HG02798 (cell line): Measurements from ENCODE around the gene PPP2R5C.
"Not testable (repeated sequence)": the region's sequence is repeated elsewhere in the genome, so short reads cannot be mapped to it uniquely, and the experiment has no call there.

Experiments used
- ATAC-seq: cut with Tn5 transposase; IDR thresholded peaks from one replicate; pipeline ENCODE4 v1.9.1; 2021; ENCODE audit warnings: mild to moderate bottlenecking; ENCODE audit not compliant: unreplicated experiment, poor library complexity

The PPP2R5C gene

DNA sequence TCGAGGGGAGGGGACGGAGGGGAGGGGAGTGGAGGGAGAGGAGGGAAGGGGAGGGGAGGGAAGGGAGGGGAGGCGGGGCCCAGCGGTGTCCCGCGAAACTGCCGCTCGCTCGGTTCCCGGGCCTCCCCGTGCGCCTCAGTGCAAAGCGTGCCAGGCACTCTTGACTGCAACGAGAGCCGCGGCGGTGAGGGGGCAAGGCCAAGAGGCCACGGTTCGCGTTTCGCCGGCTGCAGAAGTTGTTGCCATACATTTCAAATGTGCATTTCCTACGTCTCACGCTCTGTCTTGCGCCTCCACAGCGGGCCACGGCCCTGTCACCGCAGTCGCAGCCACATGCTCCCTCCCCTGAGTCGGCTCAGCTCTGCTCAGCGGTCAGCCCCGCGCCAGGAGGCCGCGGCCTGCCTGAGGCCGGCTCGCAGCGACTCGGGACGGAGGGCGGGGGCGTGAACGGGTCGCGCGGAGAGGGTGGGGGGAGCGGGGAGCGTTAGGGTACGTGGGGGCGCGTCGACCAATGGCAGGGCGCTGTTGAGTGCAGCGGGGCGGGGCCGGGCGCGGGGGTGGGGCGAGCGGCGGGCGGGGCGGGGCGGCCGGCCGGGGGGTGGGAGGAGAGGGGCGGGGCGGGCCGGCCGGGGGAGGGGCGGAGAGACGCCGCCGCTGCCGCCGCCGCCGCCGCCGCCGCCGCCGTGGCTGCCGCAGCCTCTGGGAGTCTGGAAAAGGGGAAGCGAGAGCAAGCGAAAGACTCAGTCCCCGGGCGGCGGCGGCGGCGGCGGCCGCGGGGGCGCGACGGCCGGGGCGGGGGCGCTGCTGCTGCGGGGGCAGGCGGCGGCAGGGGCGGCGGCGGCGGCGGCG lies at the start of gene PPP2R5C:
PPP2R5C (plus strand) TSS at position 678 of the 849 bp plus-strand sequence. CDS start 185 bp downstream, outside the sequence.
- ATAC-seq = peak; percentile 69

DNA sequence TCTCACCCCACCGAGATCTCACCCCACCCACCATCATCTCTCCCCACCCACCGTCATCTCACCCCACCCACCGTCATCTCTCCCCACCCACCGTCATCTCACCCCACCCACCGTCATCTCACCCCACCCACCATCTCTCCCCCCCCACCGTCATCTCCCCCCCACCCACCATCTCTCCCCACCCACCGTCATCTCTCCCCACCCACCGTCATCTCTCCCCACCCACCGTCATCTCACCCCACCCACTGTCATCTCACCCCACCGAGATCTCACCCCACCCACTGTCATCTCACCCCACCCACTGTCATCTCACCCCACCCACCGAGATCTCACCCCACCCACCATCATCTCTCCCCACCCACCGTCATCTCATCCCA lies 49.7 kb upstream of the PPP2R5C start:
- ATAC-seq = not testable (repeated sequence)

DNA sequence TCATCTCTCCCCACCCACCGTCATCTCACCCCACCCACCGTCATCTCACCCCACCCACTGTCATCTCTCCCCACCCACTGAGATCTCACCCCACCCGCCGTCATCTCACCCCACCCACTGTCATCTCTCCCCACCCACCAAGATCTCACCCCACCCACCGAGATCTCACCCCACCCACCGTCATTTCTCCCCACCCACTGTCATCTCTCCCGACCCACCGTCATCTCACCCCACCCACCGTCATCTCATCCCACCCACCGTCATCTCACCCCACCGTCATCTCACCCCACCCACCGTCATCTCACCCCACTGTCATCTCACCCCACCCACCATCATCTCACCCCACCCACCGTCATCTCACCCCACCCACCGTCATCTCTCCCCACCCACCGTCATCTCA lies 49.2 kb upstream of the PPP2R5C start:
- ATAC-seq = not testable (repeated sequence)

DNA sequence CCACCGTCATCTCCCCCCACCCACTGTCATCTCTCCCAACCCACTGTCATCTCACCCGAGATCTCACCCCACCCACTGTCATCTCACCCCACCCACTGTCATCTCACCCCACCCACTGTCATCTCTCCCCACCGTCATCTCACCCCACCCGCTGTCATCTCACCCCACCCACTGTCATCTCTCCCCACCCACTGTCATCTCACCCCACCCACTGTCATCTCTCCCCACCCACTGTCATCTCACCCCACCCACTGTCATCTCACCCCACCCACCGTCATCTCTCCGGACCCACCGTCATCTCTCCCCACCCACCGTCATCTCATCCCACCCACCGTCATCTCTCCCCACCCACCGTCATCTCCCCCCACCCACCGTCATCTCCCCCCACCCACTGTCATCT lies 48.4 kb upstream of the PPP2R5C start:
- ATAC-seq = not testable (repeated sequence)

DNA sequence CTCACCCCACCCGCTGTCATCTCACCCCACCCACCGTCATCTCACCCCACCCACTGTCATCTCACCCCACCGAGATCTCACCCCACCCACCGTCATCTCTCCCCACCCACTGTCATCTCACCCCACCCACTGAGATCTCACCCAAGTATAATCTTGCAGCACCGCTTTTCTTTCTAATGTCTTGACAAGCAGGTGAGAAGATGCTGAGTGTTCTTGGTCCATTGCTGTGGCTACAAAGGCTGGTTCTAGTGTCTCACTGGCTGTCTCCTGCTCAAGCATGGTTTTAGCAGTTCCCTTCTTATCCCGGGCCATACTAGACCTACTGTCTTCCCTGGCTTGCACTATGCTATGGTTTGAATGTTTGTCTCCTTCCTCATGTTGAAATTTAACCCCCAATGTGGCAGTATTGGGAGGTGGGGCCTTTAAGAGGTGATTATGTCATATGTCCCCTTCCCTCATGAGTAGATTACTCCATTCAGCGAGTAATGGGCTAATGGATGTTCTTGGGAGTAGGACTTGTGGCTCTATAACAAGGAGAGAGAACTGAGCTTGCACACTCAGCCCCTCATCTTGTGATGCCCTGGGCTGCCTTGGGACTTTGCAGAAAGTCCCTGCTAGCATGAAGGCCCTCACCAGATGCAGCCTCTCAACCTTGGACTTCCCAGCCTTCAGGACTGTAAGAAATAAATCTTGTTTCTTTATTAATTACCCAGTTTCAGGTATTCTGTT lies 47.7 kb upstream of the PPP2R5C start:
- no peak for ATAC-seq

DNA sequence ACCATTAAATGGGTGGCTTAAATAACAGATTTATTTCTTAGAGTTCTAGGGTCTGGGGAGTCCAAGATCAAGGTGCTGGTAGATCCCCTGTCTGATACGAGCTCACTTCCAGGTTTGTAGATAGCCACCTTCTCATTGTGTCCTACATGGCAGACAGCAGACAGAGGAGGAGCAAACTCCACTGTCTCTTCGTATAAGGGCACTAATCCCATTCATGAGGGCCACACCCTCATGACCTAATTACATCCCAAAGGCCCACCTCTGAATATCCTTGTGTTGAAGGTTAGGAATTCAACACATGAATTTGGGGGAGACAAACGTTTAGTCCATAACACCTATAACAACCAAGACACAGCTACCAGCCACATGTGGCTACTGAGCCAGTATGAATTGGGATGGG lies 47.1 kb upstream of the PPP2R5C start:
- ATAC-seq = no peak

DNA sequence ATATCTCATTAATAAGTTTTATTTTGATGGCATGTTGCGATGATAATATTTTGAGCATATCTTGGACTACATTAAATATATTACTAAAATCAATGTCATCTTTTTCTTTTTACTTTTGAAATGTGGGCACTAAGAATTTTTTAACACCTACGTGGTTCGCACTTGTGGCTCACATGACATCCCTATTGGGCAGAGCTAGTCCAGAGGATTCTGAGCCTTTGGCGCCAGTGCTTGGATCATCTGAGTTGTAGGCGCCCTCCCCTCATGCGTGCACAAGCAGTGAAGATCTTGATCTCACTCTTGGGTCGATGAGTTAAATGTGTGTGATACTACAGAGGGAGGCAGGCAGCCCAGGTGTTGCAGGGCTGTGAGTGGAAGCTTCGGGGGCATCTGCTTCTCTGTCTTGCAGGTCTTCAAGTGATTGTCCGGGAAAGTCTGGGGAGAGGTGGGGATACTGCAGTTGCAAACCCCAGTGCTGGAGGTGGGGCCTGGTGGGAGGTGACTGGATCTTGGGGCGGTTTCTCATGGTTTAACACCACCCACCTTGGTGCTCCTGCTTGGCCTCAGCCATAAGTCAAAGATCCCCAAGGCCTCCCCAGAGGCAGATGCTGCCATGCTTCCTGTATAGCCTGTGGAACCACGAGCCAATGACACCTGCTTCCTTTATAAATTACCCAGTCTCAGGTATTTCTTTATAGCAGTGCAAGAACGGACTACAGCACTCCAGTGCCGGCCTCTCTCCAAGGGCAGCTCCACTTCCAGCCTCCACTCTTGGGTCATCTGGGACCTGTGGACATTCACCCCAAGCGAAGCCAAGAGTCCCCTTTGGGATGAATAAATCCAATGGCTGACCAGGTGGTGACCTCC lies 46.1 kb upstream of the PPP2R5C start:
- ATAC-seq = no peak

DNA sequence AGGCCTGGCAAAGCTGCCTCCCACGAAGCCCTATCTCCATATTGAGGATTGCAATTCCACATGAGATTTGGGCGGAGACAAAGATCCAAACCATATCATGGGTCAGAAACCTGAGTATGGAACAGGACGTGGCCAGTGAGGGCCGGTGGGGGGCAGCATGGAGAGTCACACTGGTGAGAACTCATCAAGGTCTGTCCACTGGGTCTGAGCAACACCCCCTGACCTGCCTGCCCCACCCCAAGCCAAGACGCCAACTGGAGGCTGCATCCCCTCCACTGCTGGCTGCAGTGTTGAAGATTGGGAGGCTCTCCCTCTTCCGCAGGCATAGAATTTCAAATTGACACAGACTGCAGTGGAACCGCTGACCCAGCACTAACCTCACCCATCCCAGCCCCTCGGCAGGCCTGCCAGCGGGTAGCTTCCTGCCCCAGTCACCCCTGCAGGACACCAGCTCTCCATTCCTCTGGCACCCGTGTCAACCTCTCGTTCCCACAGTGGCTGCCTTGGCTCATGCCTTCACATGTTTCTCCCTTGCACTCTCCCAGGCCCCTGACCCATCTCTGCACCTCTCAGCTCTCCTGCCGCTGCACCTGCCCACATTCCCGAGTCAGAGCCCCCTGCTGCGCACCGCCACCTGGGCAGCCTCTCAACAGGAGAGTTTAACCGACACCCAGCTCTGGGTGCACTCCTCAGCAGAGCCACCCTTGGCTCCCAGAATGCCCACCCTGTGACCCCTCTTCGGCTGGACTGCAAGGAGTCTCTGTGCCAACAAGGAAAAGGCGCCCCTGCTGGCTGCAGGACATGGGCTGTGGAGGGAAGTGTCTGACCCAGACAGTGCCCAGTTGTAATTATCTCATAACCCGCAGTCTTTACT lies 45.2 kb upstream of the PPP2R5C start:
- ATAC-seq = no peak

DNA sequence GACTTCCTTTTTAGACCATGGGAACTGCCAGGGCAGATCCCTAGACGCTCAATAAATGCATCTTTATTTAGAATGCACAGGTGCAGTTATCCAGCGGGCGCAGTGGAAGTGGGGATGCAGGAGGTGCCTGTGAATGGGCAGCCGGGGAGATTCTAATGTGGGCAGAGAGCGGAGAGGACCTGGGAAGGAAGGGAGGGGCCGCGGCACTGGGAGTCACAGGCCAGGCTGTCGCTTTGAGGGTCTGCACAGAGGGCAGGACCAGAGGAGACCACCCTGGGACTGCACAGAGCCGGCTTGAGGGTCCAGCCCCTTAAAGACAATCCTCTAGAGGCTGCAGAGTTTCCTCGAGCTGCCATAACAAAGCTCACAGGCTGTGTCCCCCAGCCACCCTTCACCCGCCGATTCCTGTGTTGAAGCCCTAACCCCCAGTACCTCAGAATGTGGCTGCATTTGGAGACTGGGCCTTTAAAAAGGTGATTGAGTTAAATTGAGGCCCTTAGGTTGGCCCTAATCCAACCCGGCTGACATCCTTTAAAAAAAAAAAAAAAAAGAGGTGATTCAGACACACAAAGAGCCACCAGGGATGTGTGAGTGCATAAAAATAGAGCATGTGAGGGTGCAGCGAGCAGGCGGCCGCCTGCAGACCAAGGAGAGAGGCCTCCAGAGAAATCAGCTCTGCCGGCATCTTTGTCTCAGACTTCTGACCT lies 44.4 kb upstream of the PPP2R5C start:
- ATAC-seq = no peak

DNA sequence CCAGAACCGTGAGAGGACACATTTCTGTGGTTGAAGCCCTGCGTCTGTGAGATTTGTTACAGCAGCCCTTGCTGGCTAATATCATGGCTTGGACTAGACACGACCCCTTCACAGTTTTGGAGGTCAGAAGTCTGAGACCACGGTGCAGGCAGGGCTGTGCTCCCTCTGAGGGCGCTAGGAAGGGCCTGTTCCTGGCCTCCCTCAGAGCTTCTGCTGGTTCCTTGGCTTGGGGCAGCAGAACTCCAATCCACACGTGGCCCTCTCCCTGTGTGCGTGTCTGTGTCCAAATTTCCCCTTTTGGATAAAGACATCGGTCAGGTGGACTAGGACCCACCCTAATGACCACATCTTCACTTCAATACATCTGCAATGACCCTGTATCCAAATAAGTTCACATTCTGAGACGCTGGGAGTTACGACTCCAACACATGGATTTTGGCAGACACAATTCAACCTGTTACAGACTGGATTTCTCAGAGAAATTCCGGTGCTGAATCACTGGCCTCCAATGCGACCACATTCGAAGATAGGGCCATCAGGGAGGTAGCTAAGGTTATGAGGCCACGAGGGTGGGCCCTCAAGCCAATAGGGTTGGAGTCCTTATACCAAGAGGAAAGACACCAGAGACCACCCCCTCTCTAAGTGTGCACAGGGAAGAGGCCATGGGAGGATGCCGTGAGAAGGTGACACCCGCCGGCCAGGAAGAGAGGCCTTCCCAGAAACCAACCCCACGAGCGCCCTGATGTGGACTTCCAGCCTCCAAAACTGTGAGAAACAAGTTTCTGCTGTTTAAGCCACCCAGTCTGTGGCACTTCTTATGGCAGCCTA lies 43.6 kb upstream of the PPP2R5C start:
- ATAC-seq = no peak

DNA sequence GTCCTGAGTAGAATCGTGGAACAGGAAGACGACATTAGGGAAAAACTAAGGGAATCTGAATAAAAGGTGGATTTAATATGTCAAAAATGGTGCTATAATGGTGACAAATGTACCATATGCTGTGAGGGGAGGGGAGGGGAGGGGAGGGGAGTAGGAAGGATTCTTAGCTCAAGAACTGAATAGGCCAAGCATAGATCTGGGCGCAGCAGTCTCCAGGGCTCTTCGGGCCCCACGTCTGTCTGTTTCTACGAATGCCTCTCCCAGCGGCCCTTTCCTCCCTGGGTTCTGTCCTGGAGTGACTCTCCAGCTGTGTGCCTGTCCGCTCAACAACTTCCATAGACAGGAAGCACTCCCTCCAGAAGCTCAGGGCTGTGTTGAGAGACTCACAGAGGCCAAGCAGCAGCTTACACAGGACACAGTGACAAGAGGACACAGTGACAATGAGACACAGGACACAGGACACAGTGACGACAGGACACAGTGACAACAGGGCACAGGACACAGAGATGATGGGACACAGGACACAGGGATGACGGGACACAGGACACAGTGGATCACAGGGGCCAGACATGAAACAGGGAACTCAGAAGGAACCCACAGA lies 42.4 kb upstream of the PPP2R5C start:
- ATAC-seq = no peak

DNA sequence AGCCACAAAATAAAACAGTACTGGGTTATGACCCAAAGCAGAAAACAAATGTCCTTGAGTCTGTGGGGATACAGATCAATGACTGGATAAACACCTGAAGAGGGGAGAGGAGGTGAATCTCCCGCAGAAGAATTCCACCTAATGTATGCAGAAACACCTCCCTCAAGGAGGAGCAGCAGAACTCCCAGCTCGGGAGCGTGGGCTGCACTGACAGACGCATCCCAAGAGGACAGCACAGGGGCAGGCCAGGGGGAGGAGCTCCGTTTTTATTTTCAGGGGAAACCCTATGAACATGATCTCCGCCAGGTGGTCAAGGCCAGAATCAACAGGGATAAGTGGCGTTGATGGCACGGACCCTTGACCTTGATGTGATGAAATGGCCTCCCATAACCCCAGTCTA lies 41.8 kb upstream of the PPP2R5C start:
- ATAC-seq = no peak

DNA sequence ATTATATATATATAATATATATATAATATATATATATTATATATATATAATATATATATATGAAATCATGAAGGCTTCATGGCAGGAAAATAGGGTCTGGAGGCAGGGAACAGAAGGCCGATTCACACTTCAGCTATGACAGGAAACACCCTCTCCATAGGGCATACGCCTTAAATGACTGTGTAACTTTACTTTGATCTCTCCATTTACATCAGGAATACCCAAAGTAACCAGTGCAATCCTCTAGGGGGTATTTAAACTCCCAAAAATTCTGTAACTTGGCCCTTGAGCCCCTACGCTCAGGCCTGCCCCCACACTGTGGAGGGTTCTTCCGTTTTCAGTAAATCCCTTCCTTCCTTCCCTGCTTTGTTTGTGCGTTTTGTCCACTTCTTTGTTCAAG lies 40.4 kb upstream of the PPP2R5C start:
- no peak for ATAC-seq

DNA sequence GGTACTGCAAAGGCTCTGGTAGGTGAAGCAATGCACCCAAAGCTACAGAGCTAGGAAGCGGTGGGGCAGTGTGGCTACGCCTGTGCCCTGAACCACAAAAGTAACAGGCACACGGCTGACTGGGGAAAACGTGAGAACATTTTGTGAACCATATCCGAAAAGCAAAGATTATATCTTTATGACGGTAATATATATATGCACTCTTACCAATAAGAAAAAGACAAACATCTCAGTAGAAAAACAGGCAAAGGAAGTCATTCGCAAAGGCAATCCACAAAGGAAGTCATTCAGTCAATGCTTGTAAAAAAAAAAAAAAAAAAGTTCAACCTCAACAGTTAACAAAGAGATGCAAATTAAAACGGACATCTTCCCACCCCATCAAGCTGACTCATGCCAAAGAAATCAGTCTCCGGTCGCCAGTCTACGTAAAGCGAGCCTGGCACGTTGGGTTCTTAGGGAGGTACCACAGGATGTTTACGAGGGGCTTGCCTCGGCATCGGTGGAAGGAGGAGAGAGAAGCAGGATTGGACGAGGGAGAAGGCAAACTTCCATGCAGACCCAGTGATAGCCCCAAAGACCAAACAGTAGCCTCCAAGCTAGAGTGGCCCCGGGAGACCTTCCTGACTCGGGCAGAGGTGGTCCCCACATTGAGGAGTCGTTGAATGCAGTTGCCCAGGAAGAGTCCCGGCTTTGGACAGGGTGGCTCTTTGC lies 39.4 kb upstream of the PPP2R5C start:
- no peak for ATAC-seq

DNA sequence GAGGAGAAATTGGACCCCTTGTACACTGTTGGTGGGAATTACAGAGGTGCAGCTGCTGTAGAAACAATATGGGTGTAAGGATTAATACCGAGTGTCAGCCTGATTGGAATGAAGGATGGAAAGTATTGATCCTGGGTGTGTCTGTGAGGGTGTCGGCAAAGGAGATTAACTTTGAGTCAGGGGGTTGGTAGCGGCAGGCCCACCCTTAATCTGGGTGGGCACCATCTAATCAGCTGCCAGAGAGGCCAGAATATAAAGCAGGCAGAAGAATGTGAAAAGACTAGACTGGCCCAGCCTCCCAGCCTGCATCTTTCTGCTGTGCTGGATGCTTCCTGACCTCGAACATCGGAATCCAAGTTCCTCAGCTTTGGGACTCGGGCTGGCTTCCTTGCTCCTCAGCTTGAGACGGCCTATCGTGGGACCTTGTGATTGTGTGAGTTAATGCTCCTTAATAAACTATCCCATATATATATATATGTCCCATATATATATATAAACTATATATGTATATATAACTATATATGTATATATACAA lies 38.4 kb upstream of the PPP2R5C start:
- ATAC-seq = no peak

DNA sequence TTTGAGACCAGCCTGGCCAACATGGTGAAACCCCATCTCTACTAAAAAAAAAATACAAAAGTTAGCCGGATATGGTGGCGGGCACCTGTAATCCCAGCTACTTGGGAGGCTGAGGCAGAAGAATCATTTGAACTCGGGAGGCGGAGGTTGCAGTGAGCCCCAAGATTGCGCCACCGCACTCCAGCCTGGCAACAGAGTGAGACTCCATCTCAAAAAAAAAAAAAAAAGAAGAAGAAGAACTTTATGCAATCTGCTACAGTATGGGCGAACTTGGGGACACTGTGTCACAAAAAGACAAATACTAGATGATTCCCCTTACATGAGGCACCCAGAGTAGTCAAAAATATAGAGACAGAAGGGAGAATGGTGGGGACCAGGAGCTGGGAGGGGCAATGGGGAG lies 35.9 kb upstream of the PPP2R5C start:
- not testable (repeated sequence) for ATAC-seq

DNA sequence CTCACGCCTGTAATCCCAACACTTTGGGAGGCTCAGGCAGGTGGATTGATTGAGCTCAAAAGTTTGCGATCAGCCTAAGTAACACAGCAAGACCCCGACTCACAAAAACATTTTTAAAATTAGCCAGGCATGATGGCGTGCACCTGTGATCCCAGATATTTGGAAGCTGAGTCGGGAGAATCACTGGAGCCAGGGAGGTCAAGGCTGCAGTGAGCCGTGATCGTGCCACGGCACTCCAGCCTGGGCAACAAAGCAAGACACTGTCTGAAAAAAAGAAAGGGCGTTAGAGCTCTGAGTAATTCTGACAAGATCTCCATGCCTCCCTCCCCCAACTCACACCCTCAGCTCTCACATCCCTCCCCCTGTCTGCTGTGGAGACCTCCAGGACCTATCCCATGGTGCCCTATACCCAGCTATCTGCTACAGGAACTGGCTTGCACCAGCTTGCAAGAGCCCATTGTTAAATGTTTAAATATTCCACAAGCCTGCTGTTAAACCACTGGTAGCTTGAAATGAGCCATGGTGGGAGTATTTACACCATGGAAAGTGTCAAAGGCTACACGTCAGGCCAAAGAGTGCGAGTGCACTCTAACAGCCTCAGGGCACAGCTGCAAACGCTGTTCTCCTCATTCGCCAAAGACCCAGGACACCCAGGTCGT lies 35.1 kb upstream of the PPP2R5C start:
- no peak for ATAC-seq
